ENCODE results near the gene DISP3. TPM values are rescaled to one million over a fixed set of nuclear protein-coding genes. Genes with fewer than 3 reads are reported as not detected.
A peak's percentile ranks its signal among the peaks of the same experiment; 100 is the strongest.

Gene DISP3
- total RNA-seq, 1 donor from 2014 or later = under 0.01 TPM

DNA sequence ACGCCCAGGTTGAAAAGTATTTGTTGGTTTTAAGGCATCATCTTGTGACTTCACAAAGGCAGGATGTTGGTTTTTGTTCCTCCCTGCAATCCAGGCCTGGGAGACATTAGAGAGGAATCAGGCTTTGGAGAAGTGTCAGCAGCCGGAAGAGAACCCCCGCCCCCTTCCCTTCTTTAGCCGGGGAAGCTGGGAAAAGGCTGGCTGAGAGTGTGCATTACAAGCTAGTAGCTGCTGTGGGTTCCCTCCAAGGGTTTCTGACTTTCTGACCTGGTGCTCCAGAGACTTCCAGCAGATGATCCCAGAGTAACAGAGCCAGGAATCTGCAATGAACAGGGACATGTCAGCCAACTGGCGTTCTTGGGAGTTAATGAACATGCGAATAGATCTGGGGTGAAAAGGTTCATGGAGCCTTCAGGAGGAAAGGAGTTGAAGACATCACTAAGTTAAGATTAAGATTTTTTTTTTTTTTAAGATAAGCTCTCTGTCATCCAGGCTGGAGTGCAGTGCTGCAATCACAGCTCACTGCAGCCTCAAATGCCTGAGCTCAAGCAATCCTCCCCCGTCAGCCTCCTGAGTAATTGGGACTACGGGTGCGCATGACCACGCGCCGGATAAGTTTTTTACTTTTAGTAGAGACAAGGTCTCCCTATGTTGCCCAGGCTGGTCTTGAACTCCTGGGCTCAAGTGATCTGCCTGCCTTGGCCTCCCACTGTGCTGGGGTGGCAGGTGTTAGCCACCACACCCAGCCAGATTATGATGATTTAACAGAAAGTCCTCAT lies 7.5 kb downstream of the DISP3 start:
- DNase-seq (ENCODE audit: low read depth in 2 of 2) = no peak

DNA sequence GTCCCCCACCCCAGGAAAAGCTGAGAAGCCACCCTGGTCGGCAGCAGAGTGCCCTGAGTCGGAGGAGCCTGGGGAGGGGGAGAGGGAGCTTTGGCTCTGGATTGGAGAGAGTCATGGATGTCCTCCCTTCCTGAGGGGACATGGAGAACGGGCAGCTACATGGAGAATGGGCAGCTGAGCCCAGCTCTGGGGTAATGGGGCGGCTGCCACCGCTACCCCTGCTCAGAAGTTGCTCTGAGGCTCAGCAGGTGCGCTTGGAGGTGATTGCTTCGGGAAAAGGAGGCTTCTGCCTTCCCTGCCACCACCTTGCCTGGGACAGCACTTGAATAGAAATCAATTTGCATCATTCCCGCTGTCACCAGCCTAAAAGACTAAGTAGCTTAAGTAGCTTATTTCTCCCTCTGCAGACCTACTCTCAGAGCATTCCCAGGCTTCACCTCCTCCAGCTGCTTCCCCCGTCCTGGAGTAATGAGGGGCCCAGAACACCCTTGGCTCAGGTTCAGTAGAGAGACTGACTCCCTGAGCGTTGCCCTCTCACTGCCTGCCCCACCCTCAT lies 8.3 kb downstream of the DISP3 start:
- DNase-seq (ENCODE audit: low read depth in 2 of 2) = no peak

DNA sequence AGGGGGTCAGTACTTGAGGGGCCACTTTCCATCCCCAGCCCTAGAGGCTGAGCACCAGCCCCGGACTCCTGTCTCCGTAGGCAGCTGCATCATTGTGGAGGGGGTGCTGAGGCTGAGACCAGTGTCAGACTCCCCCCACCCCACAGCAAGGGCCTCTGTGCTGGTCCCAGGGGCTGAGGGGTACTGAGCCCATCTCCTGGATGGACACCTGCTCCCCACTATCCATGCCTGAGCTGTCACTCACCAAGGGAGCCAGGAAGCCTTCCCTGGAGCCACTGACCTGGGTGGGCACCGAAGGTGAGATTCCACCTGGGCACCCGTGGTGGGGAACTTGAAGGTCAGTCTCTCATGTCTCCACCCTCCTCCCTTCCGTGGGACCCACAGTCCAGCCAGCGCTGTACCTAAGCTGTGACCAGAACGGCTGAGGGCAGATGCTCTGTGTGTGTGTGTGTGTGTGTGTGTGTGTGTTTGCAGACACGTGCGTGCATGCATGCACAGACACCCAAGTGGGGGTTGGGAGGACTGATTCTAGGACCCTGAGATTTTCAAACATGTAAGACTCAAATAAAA lies 9.3 kb downstream of the DISP3 start:
- DNase-seq (ENCODE audit: low read depth in 2 of 2) = no peak

DNA sequence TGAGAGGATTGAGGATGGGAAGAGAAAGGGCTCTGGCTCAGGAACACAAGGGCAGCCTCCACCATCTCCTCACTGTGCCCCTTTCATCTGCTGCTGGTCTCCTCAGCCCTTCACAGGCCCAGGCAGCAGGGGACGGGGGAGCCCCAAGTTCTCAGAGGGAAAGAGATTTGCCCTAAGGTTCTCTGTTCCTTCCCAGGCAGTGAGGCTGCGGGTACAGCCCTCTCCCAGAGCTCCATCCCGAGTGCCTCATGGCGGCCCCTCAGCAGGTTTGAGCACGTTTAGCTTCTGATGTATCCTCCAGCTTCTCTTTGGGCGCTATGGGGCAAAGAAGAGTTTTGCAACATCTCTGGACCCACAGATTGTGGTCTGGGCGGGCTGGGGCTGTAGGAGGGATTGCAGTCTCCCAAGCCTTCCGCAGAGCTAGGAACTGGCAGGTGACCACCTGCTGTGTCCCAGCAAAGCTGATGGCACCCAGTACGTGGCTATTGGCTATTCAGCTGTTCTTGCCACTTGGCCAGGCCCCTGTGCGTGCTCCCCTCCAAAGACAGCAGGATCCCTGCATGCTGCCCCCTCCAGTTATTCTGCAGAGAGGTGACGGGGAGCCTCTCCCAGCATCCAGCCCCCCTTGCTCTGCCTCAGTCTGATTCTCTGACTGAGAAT lies 10.1 kb downstream of the DISP3 start:
- DNase-seq (ENCODE audit: low read depth in 2 of 2) = no peak

DNA sequence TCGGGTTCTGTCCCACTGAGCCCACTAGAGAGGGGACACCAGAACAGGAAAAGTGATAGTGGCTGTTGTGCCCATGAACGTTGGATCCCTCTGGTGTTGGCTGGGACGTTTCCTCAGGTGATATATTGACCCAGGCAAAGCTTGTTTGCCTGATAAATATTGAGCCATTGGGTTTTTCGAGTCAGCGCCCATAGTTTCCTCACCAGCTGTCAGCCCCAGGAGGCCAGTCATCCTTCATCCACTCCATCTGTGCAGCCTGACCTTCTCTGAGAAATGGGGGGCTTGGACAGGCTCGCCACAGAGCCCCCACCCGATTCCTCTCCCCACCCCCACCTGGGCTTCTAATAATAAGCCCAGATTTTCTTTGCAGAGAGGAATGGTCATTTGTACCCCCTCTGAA lies 13.3 kb downstream of the DISP3 start:
- no peak for DNase-seq (ENCODE audit: low read depth in 2 of 2)

DNA sequence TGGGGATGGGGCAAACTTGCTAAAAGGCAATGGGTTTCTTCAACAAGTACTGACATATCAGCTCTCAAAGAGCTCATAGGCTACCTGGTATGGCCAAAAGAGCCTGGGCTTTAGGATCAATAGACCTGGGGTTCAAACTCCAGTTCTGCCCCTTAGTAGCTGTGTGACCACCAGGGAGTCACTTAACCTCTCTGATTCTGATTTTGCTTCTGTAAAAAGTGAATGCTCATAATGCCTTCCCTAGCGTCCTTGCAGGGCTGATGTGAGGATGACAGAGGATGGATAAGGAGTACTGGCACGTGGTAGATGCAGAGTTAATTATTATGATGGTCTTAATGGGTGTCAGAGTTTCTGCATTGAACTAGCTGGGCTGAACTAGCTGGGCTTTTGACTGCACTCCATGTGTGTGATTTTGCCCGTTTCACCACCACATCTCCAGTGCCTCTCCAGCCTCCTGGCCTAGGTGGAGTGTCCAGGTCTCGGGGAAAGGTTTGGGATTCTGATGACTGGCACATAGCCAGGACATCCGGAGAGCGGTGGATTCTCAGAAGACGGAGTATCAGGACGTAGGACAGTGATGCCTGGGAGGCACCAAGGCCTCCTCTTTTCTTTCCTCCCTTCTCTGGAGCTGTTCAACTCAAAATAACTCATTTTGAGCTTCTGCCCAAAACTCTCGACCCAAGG lies 15.2 kb downstream of the DISP3 start:
- no peak for DNase-seq (ENCODE audit: low read depth in 2 of 2)

DNA sequence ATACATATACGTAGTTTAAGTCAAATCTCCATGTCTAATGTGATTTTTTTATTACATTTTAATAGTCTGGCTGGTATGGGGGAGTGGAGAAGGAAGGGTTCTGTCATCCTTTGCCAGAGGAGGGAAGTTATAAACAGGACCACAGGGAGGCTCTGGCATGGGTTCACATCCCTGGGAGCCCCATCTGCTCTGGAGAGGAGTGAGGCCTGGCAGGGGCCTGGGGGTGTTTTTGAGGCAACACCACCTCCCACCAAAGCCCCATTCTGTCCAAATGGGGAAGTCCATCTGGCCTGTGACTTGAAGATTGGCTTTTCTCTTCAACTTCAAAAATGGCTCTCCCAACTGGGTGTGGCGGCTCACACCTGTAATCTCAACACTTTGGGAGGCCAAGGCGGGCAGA lies 15.8 kb downstream of the DISP3 start:
- no peak for DNase-seq (ENCODE audit: low read depth in 2 of 2)

DNA sequence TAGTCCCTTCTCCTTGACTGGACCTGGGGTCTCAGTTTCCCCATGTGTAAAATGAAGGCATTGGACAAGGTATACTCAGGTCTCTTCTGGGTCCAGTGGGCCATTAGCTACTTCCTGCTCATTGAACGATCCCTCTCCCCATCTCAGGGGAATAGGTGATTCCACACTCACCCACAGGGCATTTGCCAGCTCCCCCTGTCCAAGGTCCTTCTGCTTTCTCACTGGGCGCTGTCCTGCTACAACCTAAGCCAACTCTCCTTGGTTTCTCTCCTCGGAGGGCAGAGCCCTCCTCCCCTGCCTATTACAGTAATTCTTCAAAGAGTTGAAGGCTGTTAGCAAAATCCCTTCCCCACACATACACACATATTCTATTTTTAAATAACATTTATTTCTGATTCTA lies 16.6 kb downstream of the DISP3 start:
- DNase-seq (ENCODE audit: low read depth in 2 of 2) = no peak

DNA sequence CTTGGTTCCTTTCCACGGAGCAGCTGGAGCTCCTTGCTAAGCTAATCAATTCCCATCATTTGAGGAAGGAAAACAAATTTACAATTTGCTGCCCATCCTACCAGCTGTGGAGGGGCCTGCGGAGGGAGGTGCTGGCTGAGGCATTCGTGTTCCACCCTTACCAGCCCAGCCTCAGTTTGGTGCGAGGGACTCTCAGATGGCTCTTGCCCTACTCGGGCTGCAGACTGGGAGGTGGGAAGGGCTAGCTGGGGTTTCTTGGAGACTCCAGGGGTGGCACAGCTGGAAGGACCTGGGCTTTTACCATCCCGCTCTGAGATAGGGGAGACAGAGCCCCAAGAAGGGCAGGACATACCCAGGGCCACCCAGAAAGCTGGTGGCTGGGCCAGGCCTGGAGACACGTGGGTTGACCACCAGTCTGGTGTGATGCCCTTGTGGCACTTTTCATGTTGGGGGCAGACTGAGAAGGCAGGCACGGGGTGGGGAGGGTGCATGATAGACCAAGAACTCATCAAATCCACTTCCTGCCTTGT lies 17.7 kb downstream of the DISP3 start:
- DNase-seq (ENCODE audit: low read depth in 2 of 2) = no peak

DNA sequence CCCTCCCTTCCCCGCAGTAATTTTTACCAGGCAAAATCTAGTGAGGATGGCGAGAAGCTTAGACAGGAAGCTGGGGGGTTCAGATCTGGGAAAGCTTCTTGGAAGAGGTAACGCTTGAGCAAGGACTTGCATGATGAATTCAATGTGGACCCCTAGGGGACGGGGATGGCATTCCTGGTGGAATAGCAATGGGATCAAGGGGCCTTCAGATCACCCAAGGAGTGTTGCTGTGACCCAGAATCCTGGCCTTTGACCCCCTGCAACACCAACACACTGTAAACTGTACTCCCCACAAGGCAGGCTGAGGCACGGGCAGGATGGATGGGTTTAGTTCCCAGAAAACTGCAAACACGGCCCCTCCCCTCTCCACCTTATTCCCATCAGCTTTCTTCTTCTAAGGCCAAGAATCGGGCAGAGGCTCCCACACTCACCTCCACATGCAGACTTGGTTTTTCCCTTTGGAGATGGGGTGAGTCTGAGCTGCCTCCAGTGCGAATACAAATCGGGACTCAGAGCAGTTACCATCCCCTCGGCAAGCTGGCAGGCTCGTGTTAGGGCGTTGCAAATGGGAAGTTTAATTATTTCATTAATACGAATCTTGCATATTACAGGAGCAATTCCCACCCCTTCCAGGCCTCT lies 20.1 kb downstream of the DISP3 start:
- DNase-seq (ENCODE audit: low read depth in 2 of 2) = no peak

DNA sequence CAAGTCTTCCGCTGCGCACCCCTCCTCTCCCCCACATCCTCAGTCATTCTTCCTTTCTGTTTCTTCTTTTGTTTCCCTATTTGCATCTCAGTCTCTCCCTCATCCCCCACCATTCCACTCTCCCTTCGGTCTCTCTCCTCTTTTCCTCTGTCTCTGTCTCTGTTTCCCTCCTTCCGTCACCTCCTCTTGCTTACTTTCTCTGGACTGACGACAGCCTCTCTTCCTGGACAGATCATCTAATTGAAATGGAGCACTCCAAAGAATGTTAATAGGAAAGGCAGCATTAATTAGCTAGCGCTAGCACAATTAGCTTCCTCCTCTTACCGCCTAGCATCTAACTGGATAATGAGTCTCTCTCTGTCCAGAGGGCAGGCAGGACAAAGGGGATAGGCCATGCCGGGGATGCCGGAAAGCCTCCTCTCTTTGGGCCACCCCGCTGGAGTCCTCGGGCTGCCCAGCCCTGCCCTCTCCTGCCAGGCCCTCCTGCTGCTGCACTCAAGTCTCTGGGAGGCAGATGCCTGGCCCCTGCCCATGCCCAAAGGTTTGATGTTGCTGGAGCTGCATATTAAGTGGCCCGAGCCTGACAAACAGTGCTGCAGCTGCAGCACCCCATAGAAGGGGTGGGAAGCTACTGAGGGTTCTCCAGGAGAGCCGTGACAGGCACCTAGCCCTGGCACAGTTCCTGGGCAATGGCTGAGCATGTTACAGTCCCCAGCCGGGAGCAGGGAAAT lies 20.8 kb downstream of the DISP3 start:
- DNase-seq (ENCODE audit: low read depth in 2 of 2) = no peak

DNA sequence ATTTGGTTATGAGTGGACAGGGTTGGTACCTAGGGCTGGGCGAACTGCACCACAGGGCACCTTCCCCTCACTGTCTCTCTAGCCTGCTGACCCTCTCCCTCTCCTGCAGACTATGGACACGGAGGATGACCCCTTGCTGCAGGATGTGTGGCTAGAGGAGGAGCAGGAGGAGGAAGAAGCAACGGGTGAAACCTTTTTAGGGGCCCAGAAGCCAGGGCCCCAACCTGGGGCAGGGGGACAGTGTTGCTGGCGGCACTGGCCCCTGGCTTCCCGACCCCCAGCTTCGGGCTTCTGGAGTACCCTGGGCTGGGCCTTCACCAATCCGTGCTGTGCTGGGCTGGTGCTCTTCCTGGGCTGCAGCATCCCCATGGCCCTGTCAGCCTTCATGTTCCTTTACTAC lies 21.9 kb downstream of the DISP3 start:
- DNase-seq (ENCODE audit: low read depth in 2 of 2) = no peak

DNA sequence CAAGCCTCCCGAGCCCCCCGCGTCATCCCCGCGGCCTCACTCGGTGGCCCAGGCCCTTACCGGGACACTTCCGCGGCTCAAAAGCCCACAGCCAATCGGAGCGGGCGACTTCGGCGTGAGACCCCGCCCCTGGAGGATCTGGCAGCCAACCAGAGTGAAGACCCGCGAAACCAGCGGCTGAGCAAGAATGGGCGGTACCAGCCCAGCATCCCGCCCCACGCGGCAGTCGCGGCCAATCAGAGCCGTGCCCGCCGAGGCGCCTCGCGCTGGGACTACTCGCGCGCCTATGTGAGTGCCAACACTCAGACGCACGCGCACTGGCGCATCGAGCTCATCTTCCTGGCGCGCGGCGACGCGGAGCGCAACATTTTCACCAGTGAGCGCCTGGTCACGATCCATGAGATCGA lies 22.5 kb downstream of the DISP3 start:
- peak; percentile 7 to 17 for DNase-seq (ENCODE audit: low read depth in 2 of 2)

DNA sequence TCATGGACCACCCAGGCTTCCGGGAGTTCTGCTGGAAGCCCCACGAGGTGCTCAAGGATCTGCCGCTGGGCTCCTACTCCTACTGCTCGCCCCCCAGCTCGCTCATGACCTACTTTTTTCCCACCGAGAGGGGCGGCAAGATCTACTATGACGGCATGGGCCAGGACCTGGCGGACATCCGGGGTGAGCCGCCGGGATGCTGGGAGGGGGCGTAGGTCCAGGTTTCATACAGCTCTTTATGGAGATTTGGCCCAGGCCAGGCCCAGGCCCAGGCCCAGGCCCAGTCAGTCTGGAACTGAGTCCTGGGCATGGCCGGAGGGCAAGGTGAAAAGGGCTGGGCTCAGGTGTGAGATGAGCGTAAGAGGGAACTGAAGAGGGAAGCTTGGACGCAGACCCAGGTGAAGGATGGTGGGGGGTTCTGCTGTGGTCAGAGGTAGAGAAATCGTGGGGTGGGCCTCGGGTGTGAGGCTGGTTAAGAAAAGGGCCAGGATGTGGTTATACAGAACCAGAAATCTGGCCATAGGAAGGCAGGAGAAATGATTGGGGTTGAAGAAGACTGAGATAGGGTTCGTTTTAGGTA lies 23.0 kb downstream of the DISP3 start:
- no peak for DNase-seq (ENCODE audit: low read depth in 2 of 2)

DNA sequence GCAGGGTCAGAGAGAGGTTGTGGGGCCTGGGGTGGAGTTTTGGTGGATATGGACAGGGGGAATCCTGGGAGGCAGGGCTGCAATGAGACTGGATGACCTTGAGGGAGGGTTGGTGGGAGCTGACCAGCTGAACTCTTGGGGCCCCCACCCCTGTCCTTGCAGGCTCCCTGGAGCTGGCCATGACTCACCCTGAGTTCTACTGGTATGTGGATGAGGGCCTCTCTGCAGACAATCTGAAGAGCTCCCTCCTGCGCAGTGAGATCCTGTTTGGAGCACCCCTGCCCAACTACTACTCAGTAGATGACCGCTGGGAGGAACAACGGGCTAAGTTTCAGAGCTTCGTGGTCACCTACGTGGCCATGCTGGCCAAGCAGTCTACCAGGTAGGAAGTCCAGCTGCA lies 23.6 kb downstream of the DISP3 start:
- DNase-seq (ENCODE audit: low read depth in 2 of 2) = no peak

DNA sequence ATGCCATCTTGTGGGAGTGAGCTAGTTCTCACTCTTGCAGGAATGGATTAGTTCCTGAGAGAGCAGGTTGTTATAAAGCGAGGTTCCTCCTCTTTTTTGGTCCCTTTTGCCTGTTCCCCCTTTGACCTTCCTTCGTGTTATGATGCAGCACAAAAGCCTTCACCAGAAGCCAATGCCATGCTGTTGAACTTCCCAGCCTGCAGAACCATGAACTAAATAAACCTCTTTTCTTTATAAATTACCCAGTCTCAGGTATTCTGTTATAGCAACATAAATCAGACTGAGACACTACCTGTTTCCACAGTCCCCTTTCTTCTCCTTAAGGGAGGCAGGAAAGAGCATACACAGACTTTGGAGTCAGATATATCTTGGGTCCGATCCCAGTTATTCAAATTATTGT lies 25.6 kb downstream of the DISP3 start:
- no peak for DNase-seq (ENCODE audit: low read depth in 2 of 2)

DNA sequence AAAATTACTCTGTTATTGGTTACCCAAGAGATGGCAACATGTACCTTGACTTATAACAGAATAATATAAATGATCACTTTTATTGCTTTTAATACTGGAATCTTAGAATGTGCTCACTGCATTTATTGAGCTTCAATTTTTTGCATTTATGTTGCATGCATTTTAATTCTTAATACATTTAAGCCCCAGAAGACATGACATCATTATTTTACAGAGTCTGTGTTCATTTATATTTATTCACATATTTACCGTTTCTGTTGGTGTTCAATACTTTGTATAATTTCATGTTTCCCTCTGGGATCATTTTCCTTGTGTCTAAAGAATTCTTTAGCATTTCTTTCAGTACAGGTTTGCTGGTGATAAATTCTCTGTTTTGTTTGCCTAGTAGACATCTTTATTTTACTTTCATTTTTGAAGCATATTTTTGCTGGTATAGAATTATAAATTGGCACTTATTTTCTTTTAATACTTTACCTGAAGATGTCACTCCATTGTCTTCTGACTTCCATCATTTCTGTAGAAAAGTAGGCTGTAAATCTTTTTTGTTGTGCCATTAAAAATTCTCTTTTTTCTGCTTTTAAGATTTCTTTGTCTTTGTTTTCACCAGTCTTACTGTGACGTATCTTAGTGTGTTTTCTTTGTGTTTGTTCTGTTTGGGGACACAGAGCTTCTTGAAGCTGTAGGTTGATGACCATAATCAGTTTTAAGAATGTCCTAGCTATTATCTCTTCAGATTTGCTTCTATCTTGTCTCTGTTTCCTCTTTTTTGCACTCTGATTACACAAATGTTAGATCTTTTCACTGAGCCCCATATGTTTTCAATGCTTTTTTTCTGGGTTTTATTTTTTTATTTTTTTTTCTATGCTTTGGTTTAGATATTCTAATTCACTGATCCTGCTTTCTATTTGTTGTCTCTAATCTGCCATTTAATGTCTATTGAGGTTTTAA lies 26.9 kb downstream of the DISP3 start:
- no peak for DNase-seq (ENCODE audit: low read depth in 2 of 2)

DNA sequence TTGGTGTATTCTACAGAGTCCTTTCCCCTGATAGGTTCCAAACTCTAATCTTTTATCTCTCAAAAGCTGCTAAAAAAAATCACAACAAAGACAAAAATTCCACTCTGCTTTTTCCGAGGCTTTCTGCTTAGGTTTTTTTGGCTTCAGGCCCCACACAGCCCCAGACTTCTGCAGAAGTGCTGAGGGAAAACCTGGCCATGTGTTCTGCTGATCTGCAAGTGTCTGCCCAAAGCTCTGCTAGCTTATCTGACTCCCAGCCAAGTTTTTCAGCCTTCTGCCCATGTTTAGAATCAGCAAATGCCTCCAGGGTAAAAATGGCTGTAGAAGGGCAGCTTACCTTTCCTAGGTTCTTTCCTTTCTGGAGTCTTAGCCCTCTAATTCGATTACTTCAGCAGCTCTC lies 28.4 kb downstream of the DISP3 start:
- no peak for DNase-seq (ENCODE audit: low read depth in 2 of 2)

DNA sequence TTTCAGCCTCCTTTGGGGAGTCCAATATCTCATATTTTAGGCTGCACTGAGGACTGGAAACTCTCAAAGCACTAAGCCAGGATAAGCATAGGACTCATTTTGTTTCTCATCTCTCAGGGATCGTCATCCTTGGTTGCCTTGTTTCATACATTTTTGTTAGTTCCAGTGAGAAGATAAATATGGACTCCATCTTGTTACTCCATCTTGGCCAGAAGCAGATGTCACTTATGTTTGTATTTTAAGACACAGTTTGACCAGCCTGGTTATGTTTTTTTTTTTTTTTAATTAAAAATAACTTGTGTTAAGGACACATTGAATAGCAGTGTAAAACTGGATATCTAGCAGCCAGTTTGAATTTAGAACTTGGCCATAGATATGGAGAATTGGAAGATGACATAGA lies 34.7 kb downstream of the DISP3 start:
- DNase-seq (ENCODE audit: low read depth in 2 of 2) = no peak
